DND-41 (cell line): ENCODE results near the gene CACNA1I.

Source experiments
- ATAC-seq: fragments of 200-7000 bp; cut with Tn5 transposase; 3 replicates; pipeline ENCODE4 v1.9.1; 2021; ENCODE audit warnings: low read depth; ENCODE audit not compliant: insufficient read depth
- DNase-seq: peaks from one replicate; pipeline ENCODE4 v3.0.0-alpha.2; 2020
- H2AFZ ChIP-seq: 2 replicates; pipeline ENCODE4 v1.6.0; 2012; ENCODE audit warnings: low read depth, low read length
- H3K27ac ChIP-seq: 2 replicates; pipeline ENCODE4 v1.5.1; 2012; ENCODE audit warnings: low read length, inconsistent platforms
- H3K27me3 ChIP-seq: fragments of 200-600 bp; sonication (generic); 2 replicates; pipeline ENCODE4 v1.6.0; 2012; ENCODE audit warnings: low read length, mild to moderate bottlenecking, inconsistent platforms; ENCODE audit not compliant: insufficient read depth, poor library complexity
- H3K36me3 ChIP-seq: 2 replicates; pipeline ENCODE4 v1.5.1; 2012; ENCODE audit warnings: low read length, inconsistent platforms; ENCODE audit not compliant: insufficient read depth
- H3K4me1 ChIP-seq: 2 replicates; pipeline ENCODE4 v1.5.1; 2012; ENCODE audit warnings: mild to moderate bottlenecking, low read length; ENCODE audit not compliant: insufficient read depth
- H3K4me2 ChIP-seq: 2 replicates; pipeline ENCODE4 v1.6.0; 2012; ENCODE audit warnings: mild to moderate bottlenecking, moderate library complexity, low read length, inconsistent platforms; ENCODE audit not compliant: insufficient read depth
- H3K4me3 ChIP-seq, 2 experiments: fragments of 200-600 bp in 1 of 2; shearing (Covaris generic) in 1 of 2; 2 replicates each; pipeline ENCODE4 v1.5.1; 2012 to 2016; ENCODE audit warnings: inconsistent platforms in 2 of 2, low read length in 2 of 2, mild to moderate bottlenecking in 2 of 2, low read depth in 1 of 2, moderate library complexity in 1 of 2
- H3K79me2 ChIP-seq: 2 replicates; pipeline ENCODE4 v1.6.0; 2012; ENCODE audit warnings: low read length, inconsistent platforms; ENCODE audit not compliant: insufficient read depth
- H3K9ac ChIP-seq: 2 replicates; pipeline ENCODE4 v1.6.0; 2012; ENCODE audit warnings: low read depth, mild to moderate bottlenecking, inconsistent platforms, low read length, moderate library complexity
- H3K9me3 ChIP-seq: 2 replicates; pipeline ENCODE4 v1.5.1; 2012; ENCODE audit warnings: low read length, moderate library complexity, mild to moderate bottlenecking, inconsistent platforms; ENCODE audit not compliant: insufficient read depth, severe bottlenecking
- H4K20me1 ChIP-seq: 2 replicates; pipeline ENCODE4 v1.6.0; 2012; ENCODE audit warnings: low read length; ENCODE audit not compliant: insufficient read depth
- CTCF ChIP-seq: IDR thresholded peaks from 2 replicates; pipeline ENCODE4 v1.5.1; 2012; ENCODE audit warnings: borderline replicate concordance, low read length, moderate library complexity, mild to moderate bottlenecking; ENCODE audit not compliant: poor library complexity, severe bottlenecking; ENCODE audit errors: extremely low read depth
- EZH2 ChIP-seq: IDR thresholded peaks from 3 replicates; pipeline ENCODE4 v1.6.1; 2012; ENCODE audit warnings: borderline replicate concordance, low read depth, mild to moderate bottlenecking, moderate library complexity, low read length, inconsistent platforms; ENCODE audit not compliant: severe bottlenecking

CACNA1I gene

GRCh38 chr22:39617342-39617741 is 46.8 kb downstream of the CACNA1I start:
- DNase-seq = peak; percentile 34
- no peaks in the 10 kb centered on the region for H3K79me2 ChIP-seq
- H2AFZ ChIP-seq = no peak overlapping the region
- H3K4me2 ChIP-seq = peak overlapping the region; percentile 34; the same call in 1 of the 2 replicates
- peaks cover 16% of the 10 kb centered on the region for H3K4me1 ChIP-seq
- no peaks in the 10 kb centered on the region for H4K20me1 ChIP-seq
- TF ChIP-seq EZH2 (no peak), CTCF (no peak)
- H3K27me3 ChIP-seq = no peaks in the 10 kb centered on the region
- H3K4me3 ChIP-seq = no peak overlapping the region
- H3K36me3 ChIP-seq = no peaks in the 10 kb centered on the region
- H3K9me3 ChIP-seq = no peaks in the 10 kb centered on the region
- H3K9ac ChIP-seq = no peak overlapping the region
- ATAC-seq = peak; percentile 63; the same call in 2 of the 3 replicates
- no peak overlapping the region for H3K27ac ChIP-seq

GRCh38 chr22:39617970-39618757 is 47.6 kb downstream of the CACNA1I start:
- no peak for DNase-seq
- Histone ChIP-seq H3K79me2 (no peaks in the 10 kb centered on the region), H3K4me2 (peak overlapping the region; percentile 44; the same call in 1 of the 2 replicates), H3K4me3 (peak overlapping the region in 1 of 2 experiments; percentile 28; a peak in 2 of 4 replicates), H3K36me3 (no peaks in the 10 kb centered on the region), H4K20me1 (no peaks in the 10 kb centered on the region; the same call in 1 of the 2 replicates), H3K27me3 (no peaks in the 10 kb centered on the region), H3K27ac (no peak overlapping the region; the same call in 1 of the 2 replicates), H3K4me1 (peaks cover 16% of the 10 kb centered on the region), H2AFZ (no peak overlapping the region), H3K9me3 (no peaks in the 10 kb centered on the region), H3K9ac (no peak overlapping the region)
- no peak for ATAC-seq
- TF ChIP-seq CTCF (no peak), EZH2 (no peak)

- peaks cover 16% of the 10 kb centered on the region for H3K4me1 ChIP-seq
- H4K20me1 ChIP-seq = no peaks in the 10 kb centered on the region; the same call in 1 of the 2 replicates
- ATAC-seq (no peak), DNase-seq (no peak)
- TF ChIP-seq CTCF = no peak
- no peak for TF ChIP-seq EZH2
- no peaks in the 10 kb centered on the region for H3K9me3 ChIP-seq
- no peaks in the 10 kb centered on the region for H3K79me2 ChIP-seq
- H3K4me3 ChIP-seq = no peak overlapping the region
- no peak overlapping the region for H3K4me2 ChIP-seq
- H3K27ac ChIP-seq = no peak overlapping the region
- H3K27me3 ChIP-seq = no peaks in the 10 kb centered on the region
- H3K9ac ChIP-seq = no peak overlapping the region
- H3K36me3 ChIP-seq = no peaks in the 10 kb centered on the region
- H2AFZ ChIP-seq = no peak overlapping the region
These were observed 48.5 kb downstream of the CACNA1I start for GRCh38 chr22:39618996-39619530.
